T-helper 22 cell (primary cell): ENCODE data around the gene PABPN1L.
"Not testable (repeated sequence)": the region's sequence is repeated elsewhere in the genome, so short reads cannot be mapped to it uniquely, and the experiment has no call there.

Source experiments
- DNase-seq: peaks from one replicate; pipeline ENCODE4 v3.0.0-alpha.2; 2020; ENCODE audit warnings: low read depth

Gene PABPN1L

DNA sequence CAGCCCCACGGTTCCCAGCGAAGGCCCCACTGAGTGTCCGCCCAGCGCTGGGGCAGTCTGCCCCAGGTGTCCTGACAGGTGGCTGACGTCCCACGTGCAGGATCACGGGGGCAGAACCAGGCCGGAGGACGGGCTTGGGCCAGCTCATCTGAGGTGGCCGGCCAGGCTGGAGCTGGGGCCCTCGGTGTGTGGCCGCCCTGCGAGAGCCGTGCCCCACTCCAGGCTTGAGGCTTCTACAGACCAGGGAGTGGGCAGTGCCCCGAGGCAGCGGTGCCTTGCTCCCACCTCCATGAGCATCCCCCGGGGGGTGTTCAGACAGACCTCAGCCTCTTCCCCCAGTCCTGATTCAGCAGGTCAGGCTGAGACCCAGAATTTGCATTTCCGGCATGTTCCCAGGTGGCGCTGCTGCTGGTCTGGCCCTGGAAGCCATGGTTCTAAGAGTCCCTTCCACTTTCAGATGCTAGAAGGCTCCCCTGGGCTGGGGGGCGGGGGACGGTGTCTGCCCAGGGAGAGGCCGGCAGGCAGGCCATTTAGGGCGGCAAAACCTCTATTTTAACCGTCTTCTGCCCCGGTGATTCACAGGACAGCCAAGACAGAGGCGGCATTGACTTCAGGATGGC, 35.4 kb upstream of the PABPN1L start:
- DNase-seq: no peak

DNA sequence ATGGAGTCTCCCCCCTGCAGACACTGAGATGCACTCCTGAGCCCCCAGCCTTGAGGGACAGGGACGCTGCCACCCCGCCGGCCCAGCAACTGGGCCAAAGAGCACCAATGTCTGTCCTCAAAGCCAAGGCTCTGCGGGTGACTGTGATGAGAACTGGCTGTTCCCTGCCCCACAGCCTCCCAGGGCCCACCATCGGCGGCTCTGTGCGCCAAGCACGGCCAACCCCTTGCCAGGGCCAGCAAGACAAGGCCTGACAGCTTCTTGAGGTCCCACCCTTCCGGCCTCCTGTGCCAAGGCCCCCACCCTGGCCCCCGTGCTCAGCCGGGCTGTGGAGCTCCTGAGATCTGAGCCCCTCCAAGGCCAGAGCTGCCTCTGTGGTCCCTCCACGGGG, 34.2 kb upstream of the PABPN1L start:
- no peak for DNase-seq

DNA sequence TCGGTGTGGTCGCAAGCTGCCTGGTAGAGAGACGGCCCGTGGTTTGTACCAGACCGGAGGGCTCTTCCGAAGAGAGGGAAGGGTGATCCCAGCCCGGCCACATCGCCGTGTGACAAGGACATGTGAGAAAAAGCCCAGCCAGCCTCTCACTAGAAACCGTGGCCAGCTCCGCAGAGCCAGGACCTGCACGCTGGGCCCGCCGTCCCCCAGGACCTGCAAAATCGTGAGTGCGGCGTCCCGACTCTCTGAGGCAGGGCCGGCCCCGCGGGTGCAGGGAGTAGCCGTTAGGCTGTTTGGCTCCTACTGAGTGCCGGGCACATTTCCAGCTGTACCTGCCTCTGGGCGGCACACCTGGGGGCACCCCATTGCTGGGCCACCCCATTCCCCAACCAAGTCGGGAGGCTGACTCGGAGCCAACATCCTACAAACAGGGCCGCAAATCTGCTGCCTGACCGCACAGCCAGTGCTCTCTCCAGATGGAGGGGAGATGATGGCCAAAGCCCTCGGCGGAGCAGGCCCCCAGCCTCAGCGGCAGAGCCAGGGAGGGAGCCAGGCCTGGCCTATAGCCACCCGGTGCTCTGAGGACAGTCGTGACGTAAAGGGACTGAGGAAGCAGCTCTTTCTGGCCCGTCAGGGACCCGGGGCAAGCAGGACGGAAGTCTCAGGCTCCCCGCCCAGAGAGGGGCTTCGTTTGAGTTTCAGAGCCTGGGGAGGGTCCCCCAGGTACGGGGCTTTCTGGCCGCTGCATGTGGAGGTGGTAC, 33.6 kb upstream of the PABPN1L start:
- no peak for DNase-seq

DNA sequence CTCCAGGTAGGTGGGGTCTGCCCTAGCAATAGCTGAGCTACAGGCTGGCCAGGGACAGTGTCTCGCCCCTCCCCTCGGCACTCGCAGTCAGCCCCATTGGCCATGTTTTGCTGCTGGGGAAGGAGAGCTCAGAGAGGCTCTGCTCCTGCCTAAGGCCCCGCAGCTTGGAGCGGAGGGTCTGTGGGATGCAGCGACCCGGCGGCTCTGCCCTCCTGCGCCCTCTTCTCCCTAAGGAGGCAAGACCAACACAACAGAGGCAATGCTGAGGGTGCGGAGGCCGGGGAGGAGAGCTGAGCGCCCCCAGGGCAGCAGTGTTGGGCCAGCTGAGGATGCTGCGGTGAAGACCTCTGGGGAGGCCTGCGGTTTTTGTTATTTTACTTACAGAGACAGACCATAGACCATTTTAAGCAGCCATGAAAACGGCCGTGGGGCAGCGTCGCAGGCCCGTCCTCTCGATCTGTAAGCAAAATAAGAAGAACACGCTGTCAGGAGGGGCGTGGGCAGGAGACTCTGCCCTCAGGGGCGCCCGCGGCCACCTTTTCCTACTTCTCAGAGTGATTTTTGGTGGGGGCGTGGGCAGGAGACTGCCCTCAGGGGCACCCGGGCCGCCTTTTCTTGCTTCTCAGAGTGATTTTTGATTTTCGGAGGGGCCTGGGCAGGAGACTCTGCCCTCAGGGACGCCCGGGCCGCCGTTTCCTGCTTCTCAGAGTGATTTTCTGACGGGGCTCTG, 31.4 kb upstream of the PABPN1L start:
- no peak for DNase-seq

DNA sequence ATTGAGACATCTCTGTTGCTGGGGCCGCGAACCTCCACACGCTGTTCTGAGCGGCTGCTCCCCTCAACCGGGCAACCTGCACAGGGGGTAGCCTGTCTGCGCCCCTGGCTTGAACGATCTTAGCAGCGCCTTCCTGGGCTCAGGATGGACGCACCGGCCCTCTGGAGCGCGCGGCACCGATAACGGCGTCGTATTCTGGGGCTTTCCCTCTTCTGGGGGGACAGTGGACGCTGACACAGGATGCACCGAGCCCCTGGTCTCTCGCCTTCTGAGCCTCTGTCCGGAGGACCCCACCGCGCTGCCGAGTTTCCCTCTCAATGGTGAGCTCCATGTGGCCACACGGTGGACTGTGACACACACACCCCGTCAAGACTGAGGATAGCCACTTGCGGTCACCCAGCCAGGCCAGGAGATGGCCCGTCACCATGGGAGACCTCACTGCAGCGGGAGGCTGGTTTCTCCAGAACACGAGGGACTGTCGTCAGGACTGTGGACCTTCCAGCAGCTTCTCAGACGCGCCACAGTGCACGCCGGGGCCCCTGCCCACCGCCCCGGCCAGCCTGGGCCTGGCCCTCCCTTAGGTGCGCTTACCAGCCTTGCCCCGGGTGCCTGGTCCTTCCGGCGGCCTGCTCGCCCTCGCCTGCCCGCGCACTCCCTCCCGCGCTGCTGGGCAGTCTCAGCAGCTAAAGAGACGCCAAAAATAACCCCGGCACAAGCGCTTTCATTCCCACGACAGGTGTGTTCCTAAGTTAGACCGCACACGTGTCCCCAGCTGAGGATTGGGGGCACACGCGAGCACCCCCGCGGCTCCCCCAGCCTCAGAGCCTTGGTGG, 30.0 kb upstream of the PABPN1L start:
- DNase-seq: no peak

DNA sequence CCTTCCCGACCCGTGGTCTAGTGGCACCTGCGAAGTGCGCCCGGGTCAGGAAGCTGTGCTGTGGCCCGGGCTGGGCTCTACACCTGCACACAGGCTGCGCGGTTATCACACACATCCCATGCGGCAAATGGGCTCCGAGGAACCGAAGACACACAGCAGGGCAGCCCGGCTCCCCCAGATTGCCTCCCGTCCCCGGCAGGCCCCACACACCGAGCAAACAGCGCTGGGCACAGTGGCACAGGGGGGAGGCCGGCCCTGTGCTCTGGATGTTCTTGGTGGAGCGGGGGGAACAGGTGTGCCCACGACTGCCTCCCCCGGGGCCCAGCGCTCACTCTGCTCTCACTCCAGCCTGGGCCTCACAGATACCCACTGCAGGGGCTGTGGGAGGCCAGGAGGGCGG, 28.9 kb upstream of the PABPN1L start:
- DNase-seq: no peak

DNA sequence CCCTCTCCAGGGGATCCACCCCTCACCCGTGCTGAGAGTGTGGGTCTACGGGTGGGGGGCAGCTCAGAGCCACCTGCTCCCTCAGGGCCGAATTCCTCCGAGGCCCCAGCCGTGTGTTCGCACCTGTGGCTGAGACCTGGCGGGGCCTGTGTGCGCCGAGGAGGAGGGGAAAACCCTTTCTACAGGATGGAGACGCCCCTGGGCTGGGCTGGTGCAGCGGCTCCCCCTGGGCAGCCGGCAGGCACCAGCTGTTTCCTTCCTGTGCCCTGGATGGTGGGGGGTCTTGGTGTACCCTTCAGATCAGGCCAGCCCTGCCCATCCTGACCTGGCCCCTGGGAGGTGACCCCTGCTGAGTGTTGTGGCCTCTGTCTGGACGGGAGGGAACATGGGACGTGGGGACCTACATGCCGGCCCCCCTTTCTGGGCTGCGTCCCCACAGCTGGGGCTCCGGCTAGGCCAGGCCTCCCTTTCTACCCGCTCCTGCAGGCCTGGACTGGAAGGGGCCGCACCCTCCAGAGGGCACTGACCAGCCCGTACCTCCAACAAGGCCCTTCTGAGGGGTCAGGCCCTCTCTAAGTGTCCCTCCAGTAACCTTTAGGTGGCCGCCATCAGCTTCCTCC, 28.3 kb upstream of the PABPN1L start:
- no peak for DNase-seq

DNA sequence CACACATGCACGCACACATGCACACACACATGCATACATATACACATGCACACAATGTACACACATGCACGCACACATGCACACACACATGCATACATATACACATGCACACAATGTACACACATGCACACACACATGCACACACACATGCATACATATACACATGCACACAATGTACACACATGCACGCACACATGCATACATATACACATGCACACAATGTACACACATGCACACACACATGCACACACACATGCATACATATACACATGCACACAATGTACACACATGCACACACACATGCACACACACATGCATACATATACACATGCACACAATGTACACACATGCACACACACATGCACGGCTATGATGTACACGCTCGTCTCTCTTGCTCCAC, 27.8 kb upstream of the PABPN1L start:
- DNase-seq: not testable (repeated sequence)

DNA sequence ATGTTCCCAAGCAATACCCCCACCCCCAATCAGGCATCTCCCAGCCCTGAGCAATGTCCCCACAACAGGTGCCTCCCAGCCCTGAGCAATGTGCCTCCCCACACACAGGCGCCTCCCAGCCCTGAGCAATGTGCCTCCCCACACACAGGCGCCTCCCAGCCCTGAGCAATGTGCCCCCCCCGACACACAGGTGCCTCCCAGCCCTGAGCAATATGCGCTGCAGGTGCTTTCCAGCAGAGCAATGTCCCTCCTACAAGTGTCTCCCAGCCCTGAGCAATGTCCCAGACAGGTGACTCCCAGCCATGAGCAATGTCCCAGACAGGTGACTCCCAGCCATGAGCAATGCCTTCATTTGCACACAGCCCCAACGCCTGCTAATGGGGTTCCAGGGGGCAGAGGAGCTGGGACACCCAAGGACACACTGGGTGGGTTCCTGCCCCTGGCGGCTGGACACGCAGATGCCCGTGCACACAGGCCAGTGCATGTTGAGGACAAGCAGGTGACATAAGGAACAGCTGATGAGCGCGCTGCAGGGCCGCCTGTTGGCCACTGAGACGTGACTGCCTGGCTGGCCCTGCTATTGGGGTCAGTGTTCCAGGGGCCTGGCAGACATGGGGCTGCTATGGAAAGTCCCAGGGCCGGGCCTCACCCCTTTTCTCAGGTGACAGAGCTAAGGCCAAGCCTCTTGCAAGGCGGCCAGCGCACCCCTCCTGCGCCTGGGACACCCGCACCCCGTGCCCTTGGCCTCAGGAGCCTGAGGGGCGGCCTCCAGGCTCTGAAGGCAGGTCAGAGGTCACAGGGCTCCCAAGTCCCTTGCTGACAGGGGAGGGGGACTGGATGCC, 26.9 kb upstream of the PABPN1L start:
- no peak for DNase-seq

DNA sequence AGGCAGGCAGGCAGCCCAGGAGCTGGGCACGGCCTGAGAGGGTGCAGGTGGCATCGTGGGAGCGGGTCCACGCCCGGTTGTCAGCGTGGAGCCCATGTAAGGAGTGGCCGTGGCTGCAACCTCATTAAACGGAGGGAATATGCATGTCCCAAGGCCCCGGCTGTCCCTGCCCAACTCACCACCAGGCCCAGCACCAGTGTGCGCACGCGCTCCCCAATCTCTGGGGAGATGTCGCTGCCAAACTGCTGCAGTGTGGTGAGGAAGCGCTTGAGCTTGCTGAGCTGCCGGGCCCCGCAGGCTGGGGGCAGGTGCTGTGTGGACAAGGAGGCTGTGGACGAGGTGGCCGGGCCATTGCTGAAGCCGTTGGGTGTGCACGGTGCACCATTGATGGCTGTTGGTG, 25.6 kb upstream of the PABPN1L start:
- DNase-seq: no peak

DNA sequence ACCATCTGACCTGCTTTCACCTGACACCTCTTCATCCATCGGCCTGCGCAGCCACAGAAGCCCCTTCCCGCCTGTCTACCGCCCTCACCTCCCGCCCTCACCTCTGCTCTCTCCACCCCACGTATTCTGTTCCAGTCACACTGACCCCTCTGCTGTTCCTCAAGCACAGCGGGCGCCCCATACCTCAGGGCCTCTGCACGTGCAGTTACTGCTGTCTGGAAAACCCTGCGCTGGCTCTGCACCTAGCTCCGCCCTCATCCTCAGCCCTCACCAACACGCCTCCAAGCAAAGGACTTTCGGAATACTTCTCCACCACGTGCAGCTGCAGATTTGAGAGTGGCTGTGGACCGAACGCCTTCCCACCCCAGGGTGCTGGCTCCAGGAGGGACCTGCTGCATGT, 24.6 kb upstream of the PABPN1L start:
- DNase-seq: no peak

DNA sequence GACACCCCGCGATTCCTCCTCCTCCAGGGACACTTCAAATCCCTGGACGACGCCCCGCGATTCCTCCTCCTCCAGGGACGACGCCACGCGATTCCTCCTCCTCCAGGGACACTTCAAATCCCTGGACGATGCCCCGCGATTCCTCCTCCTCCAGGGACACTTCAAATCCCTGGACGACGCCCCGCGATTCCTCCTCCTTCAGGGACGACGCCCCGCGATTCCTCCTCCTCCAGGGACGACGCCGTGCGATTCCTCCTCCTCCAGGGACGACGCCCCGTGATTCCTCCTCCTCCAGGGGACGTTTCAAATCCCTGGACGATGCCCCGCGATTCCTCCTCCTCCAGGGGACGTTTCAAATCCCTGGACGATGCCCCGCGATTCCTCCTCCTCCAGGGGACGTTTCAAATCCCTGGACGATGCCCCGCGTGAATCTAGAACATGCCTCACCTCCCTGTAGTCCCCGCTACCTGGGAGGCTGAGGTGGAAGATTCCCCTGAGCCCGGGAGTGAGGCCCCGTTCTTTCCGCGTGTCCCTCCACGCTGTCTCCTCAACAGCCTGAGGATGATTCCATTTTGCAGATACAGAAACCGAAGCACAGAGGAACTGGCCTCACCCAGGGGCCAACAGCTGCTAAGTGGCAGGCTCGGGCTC, 23.4 kb upstream of the PABPN1L start:
- DNase-seq: not testable (repeated sequence)

DNA sequence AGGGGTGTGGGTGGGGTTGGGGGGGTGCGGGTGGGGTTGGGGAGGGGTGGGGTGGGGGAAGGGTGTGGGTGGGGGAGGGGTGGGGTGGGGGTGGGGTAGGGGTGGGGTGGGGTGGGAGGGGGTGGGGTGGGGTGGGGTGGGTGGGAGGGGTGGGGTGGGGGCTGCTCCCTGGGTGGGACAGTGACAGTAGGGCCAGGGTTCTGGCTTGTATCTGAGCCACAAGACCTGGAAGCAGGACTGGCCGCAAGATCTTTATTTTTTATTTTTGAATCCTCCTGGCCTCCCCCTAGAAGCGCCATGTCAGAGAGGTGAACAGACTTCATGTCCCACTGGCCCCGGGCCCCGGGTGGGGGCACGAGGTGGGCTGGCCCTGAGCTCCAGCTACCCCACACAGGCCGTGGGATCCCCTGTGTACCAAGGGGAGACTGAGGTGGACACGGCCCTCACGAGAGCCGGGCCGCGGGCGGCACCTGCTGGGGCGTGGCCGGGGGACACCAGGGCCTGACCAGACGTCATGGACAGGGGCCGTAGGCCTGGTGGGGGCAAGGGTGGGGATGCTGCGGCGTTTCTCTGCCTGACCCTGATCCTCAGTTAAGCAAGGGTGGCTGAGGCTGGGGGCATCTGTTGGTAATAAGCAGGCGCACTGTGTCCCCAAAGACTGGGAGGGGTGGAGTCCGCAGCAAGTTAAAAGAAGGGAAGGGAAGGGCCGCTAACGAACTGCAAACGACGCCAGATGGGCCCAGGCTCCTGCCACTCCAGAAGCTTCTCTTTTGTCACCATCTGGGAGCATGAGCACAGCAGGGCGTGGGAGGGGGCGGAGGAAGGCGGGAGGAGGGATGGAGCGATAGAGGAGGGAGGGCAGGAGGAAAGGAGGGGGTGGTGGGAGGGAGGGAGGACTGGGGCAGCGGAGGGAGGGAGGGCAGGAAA, 22.3 kb upstream of the PABPN1L start:
- no peak for DNase-seq

DNA sequence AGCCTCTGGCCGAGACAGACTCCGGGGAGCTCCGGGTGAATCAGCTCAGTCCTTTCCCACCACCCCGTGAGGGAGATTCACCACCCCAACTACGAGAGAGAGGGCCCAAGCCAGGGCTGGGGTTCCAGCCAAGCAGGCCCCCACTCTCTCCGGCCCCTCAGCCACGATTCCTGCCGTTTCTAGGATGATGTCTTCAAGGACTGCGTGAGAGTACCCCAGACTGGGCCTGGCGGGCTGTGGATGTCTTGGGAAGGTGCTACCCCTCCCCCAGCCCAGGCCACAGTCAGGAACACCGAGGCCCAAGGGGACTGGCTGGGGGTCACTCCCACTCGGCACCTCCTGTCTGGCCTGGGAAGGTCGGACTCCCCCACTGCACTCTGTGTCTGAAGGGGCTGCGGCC, 21.6 kb upstream of the PABPN1L start:
- no peak for DNase-seq

DNA sequence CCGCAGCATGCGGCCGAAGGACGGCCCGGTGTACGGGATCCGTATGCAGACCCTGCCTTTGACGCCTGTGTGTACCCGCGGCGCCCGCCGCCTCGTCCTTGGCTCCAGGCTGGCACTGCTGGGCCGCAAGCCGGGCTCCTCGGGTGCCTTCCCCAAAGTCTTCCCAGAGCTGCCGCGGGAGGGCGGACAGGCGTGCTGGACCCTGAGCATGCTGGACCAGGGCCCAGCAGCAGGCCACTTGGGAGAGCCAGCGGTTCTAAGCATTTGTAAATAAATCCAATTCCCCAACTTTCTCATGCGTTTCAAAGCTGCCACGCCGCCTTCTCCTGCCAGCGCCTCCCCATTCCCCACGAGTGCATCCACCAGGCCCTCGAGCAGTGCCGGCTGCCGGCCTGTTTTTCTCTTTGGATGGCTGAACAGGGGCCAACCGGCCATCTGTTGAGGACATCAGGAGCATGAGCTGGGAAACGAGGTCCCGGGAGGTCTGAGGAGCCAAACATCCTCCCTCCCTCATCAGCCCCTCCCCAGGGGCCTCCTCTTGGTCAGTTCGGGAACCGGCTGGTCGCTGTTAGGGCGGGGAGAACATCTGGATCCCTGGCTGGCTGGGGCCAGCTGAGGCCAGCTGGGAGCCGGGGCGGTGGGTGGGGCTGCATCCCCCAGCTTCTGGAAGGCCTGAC, 20.5 kb upstream of the PABPN1L start:
- no peak for DNase-seq

DNA sequence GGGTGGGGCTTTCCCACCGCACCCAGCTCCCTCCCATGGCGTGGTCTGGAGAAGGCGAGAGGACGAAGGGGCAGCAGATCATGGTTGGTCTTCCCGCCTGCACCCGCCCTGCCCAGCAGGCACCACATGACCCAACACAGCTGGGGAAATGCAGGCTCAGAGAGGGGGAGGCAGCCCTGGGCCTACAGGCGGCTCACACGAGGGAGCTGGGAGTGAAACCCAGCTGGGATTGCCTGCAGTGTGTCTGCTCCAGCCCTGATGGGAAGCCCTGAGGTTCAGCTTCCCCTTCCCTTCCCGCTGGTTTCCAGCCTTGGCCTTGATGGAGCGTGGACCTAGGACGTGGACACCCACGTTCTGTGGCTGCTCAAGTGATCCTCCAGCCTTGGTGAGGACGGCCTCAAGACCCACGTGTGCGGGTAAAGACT, 20.0 kb upstream of the PABPN1L start:
- no peak for DNase-seq

DNA sequence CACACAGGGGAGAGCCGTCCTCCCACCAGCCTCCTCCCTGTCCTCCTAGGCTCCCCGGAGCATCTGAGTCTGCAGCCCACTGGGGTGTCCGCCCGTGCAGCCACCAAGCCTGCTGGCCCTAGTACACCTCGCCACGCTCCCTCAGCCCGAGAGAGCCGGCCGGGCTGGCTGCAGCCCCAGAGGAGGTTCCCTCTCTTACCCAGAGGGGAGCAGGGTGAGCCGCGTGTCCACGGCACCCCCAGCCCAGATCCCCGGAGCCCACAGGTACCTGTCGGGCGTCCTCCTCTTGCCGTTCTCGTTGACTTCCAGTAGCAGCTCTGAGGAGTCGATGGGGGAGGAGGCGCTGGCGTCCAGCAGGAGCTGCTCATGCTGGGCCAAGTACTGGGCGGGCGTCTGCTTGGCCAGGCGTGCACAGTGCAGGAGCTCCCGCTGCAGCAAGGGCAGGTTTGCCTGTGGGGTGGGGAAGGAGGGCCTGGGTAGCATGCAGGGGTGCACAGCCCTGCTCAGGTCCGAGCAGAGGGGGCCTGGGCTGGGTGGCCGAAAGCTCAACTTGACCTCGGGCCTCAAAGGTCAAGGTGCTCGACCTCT, 19.3 kb upstream of the PABPN1L start:
- no peak for DNase-seq

DNA sequence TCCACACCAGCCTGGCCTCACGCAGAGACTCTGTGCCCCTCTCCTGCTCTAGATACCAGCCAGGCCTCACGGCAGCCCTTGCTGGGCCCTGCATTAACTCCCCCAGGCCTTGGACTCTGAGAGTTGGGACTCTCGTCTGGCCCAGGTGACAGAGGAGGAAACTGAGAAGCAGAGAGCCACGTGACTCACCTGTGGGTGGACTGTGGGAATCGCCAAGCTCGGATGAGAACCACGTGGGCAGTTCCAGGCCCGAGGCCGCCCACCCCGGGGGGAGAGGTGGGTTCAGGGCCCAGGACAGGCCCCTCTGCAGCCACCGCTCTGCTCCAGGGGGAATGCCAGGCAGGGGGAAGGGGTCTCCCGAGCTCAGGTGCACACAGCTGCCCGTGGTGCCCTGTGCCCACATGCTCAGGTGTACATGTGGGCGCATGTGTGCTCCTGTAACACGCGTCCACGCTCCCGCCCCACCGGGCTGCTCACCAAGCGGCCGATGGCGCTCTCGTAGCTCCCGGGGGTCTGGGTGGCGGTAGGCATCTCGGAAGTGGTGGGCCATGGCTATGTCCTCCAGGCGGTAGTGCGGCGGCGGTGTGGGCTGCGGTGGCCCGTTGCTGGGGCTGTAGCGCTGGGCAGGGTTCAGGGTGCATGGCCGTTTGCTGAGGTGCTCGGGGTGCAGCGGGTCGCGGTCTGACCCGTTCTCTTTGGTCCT, 18.3 kb upstream of the PABPN1L start:
- no peak for DNase-seq
